Loucy (cell line): Measurements from ENCODE around the gene MAP2K1.

Experiments used
- EZH2phosphoT487 ChIP-seq: fragments of 200-600 bp; IDR thresholded peaks from 2 replicates; pipeline ENCODE4 v1.6.1; 2018; ENCODE audit warnings: antibody characterized with exemption, mild to moderate bottlenecking, moderate library complexity, borderline replicate concordance
- TF ChIP-seq, protein P1 (sequence below): fragments of 200-600 bp; sonication (generic); conservative IDR thresholded peaks from 2 replicates; pipeline ENCODE4 v1.5.1; 2014; ENCODE audit warnings: mild to moderate bottlenecking, antibody characterized with exemption, low read length

DNA sequence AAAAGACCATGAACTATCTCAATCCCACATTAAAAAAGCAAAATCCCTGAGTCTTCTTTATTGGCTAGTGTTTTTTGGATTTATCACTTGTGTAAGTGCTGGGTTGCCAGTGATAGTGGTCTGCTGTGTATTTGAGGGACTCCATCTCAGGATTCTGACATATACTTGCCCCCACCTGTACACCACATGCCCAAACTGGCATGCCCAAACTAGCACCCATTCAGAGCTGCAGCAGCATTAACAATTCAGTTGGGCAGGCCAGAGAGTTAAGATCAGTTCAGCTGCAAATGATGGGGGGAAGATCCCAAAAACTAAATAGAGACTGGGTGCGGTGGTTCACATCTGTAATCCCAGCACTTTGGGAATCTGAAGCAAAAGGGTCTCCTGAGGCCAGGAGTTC is 23.9 kb upstream of the MAP2K1 start:
- TF ChIP-seq, protein P1, sequence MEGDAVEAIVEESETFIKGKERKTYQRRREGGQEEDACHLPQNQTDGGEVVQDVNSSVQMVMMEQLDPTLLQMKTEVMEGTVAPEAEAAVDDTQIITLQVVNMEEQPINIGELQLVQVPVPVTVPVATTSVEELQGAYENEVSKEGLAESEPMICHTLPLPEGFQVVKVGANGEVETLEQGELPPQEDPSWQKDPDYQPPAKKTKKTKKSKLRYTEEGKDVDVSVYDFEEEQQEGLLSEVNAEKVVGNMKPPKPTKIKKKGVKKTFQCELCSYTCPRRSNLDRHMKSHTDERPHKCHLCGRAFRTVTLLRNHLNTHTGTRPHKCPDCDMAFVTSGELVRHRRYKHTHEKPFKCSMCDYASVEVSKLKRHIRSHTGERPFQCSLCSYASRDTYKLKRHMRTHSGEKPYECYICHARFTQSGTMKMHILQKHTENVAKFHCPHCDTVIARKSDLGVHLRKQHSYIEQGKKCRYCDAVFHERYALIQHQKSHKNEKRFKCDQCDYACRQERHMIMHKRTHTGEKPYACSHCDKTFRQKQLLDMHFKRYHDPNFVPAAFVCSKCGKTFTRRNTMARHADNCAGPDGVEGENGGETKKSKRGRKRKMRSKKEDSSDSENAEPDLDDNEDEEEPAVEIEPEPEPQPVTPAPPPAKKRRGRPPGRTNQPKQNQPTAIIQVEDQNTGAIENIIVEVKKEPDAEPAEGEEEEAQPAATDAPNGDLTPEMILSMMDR = no peak
- no peak for TF ChIP-seq EZH2phosphoT487
